Naive B cell (primary cell): ENCODE results near the gene TNIK. TPM values are rescaled to one million over a fixed set of nuclear protein-coding genes. Genes with fewer than 3 reads are reported as not detected.
"Not testable (repeated sequence)": the region's sequence is repeated elsewhere in the genome, so short reads cannot be mapped to it uniquely, and the experiment has no call there.

ENCODE experiments used
- ATAC-seq, 2 donors: fragments of 150-1000 bp; cut with Tn5 transposase; 2 replicates each; pipeline ENCODE4 v1.10.0; 2021; ENCODE audit warnings: low read depth in 2 of 2, mild to moderate bottlenecking in 2 of 2, moderate library complexity in 2 of 2
- DNase-seq: peaks from one replicate; pipeline ENCODE4 v3.0.0; 2022
- H3K27ac Mint-ChIP-seq, 6 donors: one replicate each; pipeline ENCODE4 v1.8.0; 2020 to 2022; ENCODE audit warnings: mild to moderate bottlenecking in 6 of 6, mixed read lengths in 6 of 6, moderate library complexity in 5 of 6, inconsistent platforms in 2 of 6
- H3K27me3 Mint-ChIP-seq, 3 donors: one replicate each; pipeline ENCODE4 v1.8.0; 2021 to 2022; ENCODE audit warnings: mixed read lengths in 3 of 3, mild to moderate bottlenecking in 1 of 3
- H3K36me3 Mint-ChIP-seq, 2 donors: one replicate each; pipeline ENCODE4 v1.8.0; 2020 to 2022; ENCODE audit warnings: mixed read lengths in 2 of 2, inconsistent platforms in 1 of 2, mild to moderate bottlenecking in 1 of 2
- H3K4me1 Mint-ChIP-seq, 3 donors: one replicate each; pipeline ENCODE4 v1.8.0; 2020 to 2022; ENCODE audit warnings: mixed read lengths in 3 of 3, inconsistent platforms in 1 of 3, mild to moderate bottlenecking in 1 of 3, moderate library complexity in 1 of 3
- H3K4me3 Mint-ChIP-seq, 8 donors: one replicate each; pipeline ENCODE4 v1.8.0; 2020 to 2022; ENCODE audit warnings: mild to moderate bottlenecking in 8 of 8, mixed read lengths in 8 of 8, moderate library complexity in 8 of 8, inconsistent platforms in 2 of 8
- H3K9me3 Mint-ChIP-seq, 7 donors: one replicate each; pipeline ENCODE4 v1.8.0; 2020 to 2022; ENCODE audit warnings: mixed read lengths in 7 of 7, mild to moderate bottlenecking in 5 of 7, inconsistent platforms in 2 of 7, moderate library complexity in 1 of 7
- polyA plus RNA-seq, 6 donors: library from polyadenylated mRNA; unstranded; fragments of 300-500 nt; fragmentation: Illumina TruSeq; gene quantifications; one replicate each; pipeline ENCODE4 v1.2.3, GENCODE V29; 2021; ENCODE audit warnings: low read depth in 6 of 6

The TNIK gene
- polyA plus RNA-seq, 6 donors from 2014 or later = 0.58 to 1.8 (median 1.1) TPM; not detected in 1

- Mint-ChIP-seq H3K36me3 (no peaks in the 10 kb centered on the region), H3K27me3 (no peaks in the 10 kb centered on the region), H3K27ac (no peak overlapping the region), H3K4me1 (no peaks in the 10 kb centered on the region), H3K4me3 (no peak overlapping the region), H3K9me3 (no peaks in the 10 kb centered on the region)
- ATAC-seq (no peak), DNase-seq (no peak)
These were observed 8.3 kb downstream of the TNIK start for GRCh38 chr3:171451915-171452314.

GRCh38 chr3:171447579-171447891, 12.7 kb downstream of the TNIK start:
- not testable (repeated sequence) for H3K4me3 Mint-ChIP-seq, H3K27me3 Mint-ChIP-seq, ATAC-seq, H3K27ac Mint-ChIP-seq, H3K36me3 Mint-ChIP-seq, H3K4me1 Mint-ChIP-seq, H3K9me3 Mint-ChIP-seq, DNase-seq

- no peaks in the 10 kb centered on the region for H3K4me1 Mint-ChIP-seq
- no peaks in the 10 kb centered on the region for H3K27me3 Mint-ChIP-seq
- H3K27ac Mint-ChIP-seq = no peak overlapping the region
- H3K9me3 Mint-ChIP-seq = no peaks in the 10 kb centered on the region
- no peak for ATAC-seq
- no peaks in the 10 kb centered on the region for H3K36me3 Mint-ChIP-seq
- DNase-seq = no peak
- H3K4me3 Mint-ChIP-seq = no peak overlapping the region
These were observed 13.2 kb downstream of the TNIK start for GRCh38 chr3:171446801-171447578.

- ATAC-seq (no peak), DNase-seq (no peak)
- no peaks in the 10 kb centered on the region for H3K36me3 Mint-ChIP-seq
- no peaks in the 10 kb centered on the region for H3K4me1 Mint-ChIP-seq
- H3K9me3 Mint-ChIP-seq = no peaks in the 10 kb centered on the region
- H3K27ac Mint-ChIP-seq = no peak overlapping the region
- H3K4me3 Mint-ChIP-seq = no peak overlapping the region
- no peaks in the 10 kb centered on the region for H3K27me3 Mint-ChIP-seq
These were observed 13.9 kb downstream of the TNIK start for GRCh38 chr3:171446301-171446700.

- Mint-ChIP-seq H3K27ac (no peak overlapping the region), H3K27me3 (no peaks in the 10 kb centered on the region), H3K4me1 (no peaks in the 10 kb centered on the region), H3K36me3 (no peaks in the 10 kb centered on the region), H3K4me3 (no peak overlapping the region), H3K9me3 (no peaks in the 10 kb centered on the region)
- DNase-seq (no peak), ATAC-seq (no peak)
These were observed 14.5 kb downstream of the TNIK start for GRCh38 chr3:171445620-171446204.

GRCh38 chr3:171444001-171444690, 16.1 kb downstream of the TNIK start:
- no peak overlapping the region for H3K4me3 Mint-ChIP-seq
- no peak for DNase-seq
- no peak for ATAC-seq
- H3K36me3 Mint-ChIP-seq = no peaks in the 10 kb centered on the region
- no peaks in the 10 kb centered on the region for H3K9me3 Mint-ChIP-seq
- H3K27ac Mint-ChIP-seq = no peak overlapping the region
- peaks cover 0 to 7% (median 0%) of the 10 kb centered on the region in 3 donors for H3K27me3 Mint-ChIP-seq
- no peaks in the 10 kb centered on the region for H3K4me1 Mint-ChIP-seq

- no peaks in the 10 kb centered on the region for H3K4me1 Mint-ChIP-seq
- no peak for DNase-seq
- no peak overlapping the region for H3K27ac Mint-ChIP-seq
- peaks cover 0 to 9% (median 0%) of the 10 kb centered on the region in 3 donors for H3K27me3 Mint-ChIP-seq
- no peaks in the 10 kb centered on the region for H3K36me3 Mint-ChIP-seq
- no peak for ATAC-seq
- H3K4me3 Mint-ChIP-seq = no peak overlapping the region
- no peaks in the 10 kb centered on the region for H3K9me3 Mint-ChIP-seq
These were observed 16.8 kb downstream of the TNIK start for GRCh38 chr3:171443211-171443957.

- Mint-ChIP-seq H3K4me1 (no peaks in the 10 kb centered on the region), H3K27me3 (peaks cover 0 to 11% (median 0%) of the 10 kb centered on the region in 3 donors), H3K4me3 (no peak overlapping the region), H3K36me3 (no peaks in the 10 kb centered on the region), H3K9me3 (no peaks in the 10 kb centered on the region), H3K27ac (no peak overlapping the region)
- DNase-seq (no peak), ATAC-seq (no peak)
These were observed 18.0 kb downstream of the TNIK start for GRCh38 chr3:171442184-171442583.

- DNase-seq (no peak), ATAC-seq (no peak)
- no peaks in the 10 kb centered on the region for H3K4me1 Mint-ChIP-seq
- H3K27ac Mint-ChIP-seq = no peak overlapping the region
- no peak overlapping the region for H3K4me3 Mint-ChIP-seq
- no peaks in the 10 kb centered on the region for H3K9me3 Mint-ChIP-seq
- H3K36me3 Mint-ChIP-seq = no peaks in the 10 kb centered on the region
- H3K27me3 Mint-ChIP-seq = peaks cover 0 to 11% (median 0%) of the 10 kb centered on the region in 3 donors
These were observed 18.8 kb downstream of the TNIK start for GRCh38 chr3:171441381-171441780.

- no peaks in the 10 kb centered on the region for H3K9me3 Mint-ChIP-seq
- H3K36me3 Mint-ChIP-seq = no peaks in the 10 kb centered on the region
- ATAC-seq (no peak), DNase-seq (no peak)
- no peak overlapping the region for H3K27ac Mint-ChIP-seq
- no peaks in the 10 kb centered on the region for H3K4me1 Mint-ChIP-seq
- peaks cover 0 to 11% (median 0%) of the 10 kb centered on the region in 3 donors for H3K27me3 Mint-ChIP-seq
- no peak overlapping the region for H3K4me3 Mint-ChIP-seq
These were observed 20.2 kb downstream of the TNIK start for GRCh38 chr3:171439996-171440395.

- Mint-ChIP-seq H3K27me3 (peaks cover 0 to 11% (median 0%) of the 10 kb centered on the region in 3 donors), H3K36me3 (no peaks in the 10 kb centered on the region), H3K4me1 (no peaks in the 10 kb centered on the region), H3K27ac (no peak overlapping the region), H3K4me3 (no peak overlapping the region), H3K9me3 (no peaks in the 10 kb centered on the region)
- no peak for DNase-seq
- ATAC-seq = no peak
These were observed 23.0 kb downstream of the TNIK start for GRCh38 chr3:171437115-171437756.

- Mint-ChIP-seq H3K27me3 (peaks cover 0 to 11% (median 0%) of the 10 kb centered on the region in 3 donors), H3K4me1 (no peaks in the 10 kb centered on the region), H3K9me3 (no peaks in the 10 kb centered on the region), H3K4me3 (no peak overlapping the region), H3K36me3 (no peaks in the 10 kb centered on the region), H3K27ac (no peak overlapping the region)
- ATAC-seq = no peak
- DNase-seq = no peak
These were observed 23.8 kb downstream of the TNIK start for GRCh38 chr3:171436380-171436779.

GRCh38 chr3:171435757-171436156, 24.4 kb downstream of the TNIK start:
- no peak overlapping the region for H3K4me3 Mint-ChIP-seq
- no peak overlapping the region for H3K27ac Mint-ChIP-seq
- ATAC-seq (no peak), DNase-seq (no peak)
- no peaks in the 10 kb centered on the region for H3K36me3 Mint-ChIP-seq
- peaks cover 0 to 11% (median 0%) of the 10 kb centered on the region in 3 donors for H3K27me3 Mint-ChIP-seq
- no peaks in the 10 kb centered on the region for H3K9me3 Mint-ChIP-seq
- H3K4me1 Mint-ChIP-seq = no peaks in the 10 kb centered on the region
